GM18520 (cell line): ENCODE data around the gene TBC1D1.

Source experiments
- ATAC-seq: cut with Tn5 transposase; IDR thresholded peaks from one replicate; pipeline ENCODE4 v1.9.1; 2021; ENCODE audit not compliant: unreplicated experiment

TBC1D1 gene

DNA sequence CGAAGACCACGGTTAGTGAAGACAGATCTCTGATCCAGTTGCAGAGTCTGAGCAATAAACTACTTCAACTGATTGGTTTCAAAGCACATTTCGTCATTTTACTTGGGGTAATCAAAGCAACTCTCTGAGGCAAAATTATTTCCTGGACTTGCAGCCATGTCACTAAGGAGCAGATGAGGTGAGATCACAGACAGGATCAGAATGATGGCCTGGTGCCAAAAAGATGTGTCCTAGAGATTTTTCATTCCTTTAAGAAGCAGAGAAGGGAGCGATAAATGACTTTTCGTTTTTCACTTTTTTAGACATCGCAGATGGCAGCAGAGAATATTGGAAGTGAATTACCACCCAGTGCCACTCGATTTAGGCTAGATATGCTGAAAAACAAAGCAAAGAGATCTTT lies 153.2 kb downstream of the TBC1D1 start:
- ATAC-seq, result no peak

DNA sequence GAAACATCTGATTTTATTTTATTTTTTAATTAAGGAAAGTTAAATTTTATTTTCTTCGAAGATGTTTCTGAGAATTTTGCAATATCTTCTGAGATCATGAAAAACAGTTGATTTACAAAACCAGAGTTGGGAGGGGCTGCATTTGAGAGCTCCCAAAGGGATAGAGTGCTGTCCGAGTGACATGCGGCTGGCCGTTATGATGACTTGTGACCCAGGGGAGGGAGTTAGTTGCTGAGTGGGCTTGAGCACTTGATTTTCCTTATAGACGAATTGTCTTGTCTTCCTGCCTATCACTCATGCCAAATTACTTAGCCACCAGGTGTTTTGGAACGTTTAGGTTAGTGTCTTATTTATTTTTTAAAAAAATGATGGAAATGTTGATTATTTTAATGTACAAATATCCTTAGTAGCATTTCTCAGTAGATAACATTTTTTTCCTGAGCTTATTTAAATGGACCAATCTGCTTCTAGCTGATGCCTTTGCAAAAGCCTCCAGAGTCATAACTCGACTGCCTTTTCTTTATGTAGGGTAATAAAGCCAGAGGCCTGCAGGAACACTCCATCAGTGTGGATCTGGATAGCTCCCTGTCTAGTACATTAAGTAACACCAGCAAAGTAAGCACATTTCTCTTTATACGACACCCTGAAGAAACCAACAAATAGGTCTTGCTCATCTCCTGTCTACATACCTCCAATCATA lies 154.6 kb downstream of the TBC1D1 start:
- ATAC-seq, result no peak

DNA sequence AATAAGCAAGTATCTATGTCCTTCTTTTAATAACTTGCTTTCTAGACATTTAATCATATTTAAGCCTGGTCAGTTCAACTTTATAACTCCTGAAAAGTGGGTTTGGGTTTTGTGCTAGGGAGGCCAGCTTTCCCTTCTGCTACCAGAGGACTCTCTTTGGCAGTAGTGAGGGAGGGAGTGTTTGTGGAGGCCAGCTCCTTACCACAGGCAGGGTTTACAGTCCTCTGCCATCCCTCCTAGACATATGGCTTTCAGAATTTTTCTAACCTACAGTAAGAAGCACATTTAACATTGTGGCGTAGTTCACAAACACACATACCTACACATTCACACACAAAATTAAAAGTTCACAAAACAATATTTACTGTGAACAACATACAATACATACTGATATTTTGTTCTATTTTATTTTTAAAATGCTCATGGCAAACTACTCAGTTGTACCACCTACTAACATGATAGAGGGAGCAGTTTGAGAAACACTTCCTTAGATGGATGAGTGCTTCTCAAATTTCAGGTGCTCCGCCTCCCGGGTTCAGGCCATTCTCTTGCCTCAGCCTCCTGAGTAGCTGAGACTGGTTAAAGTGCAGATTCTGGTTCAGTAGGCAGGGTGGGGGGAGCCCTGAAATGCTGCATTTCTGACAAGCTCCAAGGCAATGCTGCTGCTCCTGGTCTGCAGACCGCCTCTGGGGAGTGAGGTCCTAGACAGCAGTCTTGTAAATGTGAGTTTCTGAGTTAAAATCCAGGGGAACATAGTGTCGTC lies 156.0 kb downstream of the TBC1D1 start:
- ATAC-seq, result no peak

DNA sequence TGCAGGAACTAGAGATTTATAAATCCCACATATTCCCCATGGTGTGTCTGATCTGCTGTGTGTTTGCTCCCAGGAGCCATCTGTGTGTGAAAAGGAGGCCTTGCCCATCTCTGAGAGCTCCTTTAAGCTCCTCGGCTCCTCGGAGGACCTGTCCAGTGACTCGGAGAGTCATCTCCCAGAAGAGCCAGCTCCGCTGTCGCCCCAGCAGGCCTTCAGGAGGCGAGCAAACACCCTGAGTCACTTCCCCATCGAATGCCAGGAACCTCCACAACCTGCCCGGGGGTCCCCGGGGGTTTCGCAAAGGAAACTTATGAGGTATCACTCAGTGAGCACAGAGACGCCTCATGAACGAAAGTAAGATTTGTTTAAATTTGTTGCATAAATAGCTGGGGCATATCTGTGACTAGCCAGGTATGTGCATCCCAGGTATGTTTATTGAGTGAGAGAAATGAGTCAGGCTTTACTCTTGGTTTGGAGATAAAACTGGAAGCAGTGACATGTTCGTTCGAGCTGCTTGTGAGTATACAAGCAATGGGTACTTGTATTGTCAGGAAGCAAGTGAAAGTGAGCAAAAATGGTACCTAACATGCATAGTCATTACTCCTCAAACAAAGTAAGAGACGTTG lies 158.8 kb downstream of the TBC1D1 start:
- no peak for ATAC-seq

DNA sequence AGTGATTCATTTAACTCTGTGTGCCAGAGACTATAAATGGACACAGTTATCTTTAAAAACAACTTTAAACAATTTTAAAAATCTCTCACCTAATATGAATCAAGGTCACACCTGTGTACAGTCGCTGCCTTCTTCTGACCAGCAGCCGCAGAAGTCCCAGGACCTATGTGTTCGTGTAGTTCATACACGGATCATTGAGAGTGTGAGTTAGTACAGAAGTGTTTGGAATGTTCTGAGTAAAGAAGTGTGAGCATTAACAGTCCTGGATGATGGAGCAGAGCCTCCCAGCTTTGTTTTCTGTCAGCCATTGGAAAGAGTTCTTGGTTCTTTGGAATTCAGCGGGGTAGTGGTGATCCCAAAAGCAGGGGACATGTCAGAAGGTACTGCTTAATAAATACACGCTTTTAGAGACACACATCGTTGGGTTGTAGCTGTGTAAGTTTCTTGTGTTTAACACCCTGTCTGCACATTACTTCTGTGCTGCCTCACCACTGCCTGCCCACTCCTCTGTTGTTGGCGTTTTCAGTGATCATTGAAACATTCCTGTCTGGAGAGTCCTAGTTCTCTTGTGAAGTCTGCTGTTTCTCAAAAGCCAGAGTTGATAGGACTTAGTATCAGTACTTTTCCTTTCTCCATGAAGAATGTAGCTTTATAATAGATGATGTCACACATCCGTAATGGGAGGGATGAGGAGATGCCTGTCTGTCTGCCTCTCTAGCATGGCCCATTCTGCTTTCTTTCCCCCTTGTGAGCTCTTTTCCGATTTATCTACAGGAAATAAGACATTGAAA lies 159.9 kb downstream of the TBC1D1 start:
- no peak for ATAC-seq

DNA sequence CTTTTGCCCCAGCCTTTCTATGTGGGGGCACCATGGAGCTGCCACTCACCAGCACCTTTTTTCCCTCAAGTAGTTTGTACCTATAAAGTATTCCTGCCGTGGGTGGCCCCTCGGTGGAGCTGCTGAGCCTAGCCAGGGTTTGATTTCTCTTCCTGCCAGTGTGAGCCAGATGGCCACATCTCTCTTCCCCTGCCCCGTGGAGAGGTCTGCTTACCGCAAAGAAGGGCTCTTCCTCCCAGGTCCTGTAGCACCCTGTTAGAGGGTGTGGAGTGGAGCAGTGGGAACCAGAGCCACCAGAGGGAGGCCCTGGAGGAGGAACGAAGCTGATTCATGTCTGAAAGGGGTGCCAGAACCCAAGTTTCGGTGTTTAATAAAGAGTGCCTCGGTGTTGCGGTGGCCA lies 164.7 kb downstream of the TBC1D1 start:
- ATAC-seq, result no peak

DNA sequence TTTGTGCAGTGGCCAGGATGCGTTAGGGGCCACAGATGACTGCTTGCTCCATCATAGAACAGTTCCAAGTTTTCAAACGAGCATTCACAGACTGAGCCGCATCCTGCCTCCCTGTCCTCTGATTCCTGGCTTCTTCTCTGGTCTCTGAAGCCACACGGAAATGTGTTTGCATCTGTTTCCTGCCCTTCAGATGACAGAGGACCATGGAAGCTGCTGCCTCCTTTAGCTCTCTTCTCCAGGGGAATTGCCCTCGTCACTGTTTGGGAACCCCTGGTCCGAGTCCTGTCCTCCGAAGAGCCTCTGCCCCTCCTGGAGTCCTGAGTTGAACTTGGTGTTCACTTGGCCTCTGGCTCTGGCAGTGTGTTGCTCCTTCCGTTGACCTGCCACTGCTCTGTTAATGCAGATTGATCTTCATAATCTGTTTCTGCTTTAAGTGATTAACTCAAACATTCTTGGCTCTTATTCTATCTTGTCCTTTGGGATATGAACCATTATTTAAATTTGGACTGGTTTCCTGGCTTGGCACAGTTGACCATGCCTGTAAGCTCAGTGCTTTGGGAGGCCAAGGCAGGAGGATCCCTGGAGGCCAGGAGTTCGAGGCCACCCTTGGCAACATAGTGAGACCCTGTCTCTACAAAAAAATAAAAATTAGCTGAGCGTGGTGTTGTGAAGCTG lies 165.3 kb downstream of the TBC1D1 start:
- no peak for ATAC-seq

DNA sequence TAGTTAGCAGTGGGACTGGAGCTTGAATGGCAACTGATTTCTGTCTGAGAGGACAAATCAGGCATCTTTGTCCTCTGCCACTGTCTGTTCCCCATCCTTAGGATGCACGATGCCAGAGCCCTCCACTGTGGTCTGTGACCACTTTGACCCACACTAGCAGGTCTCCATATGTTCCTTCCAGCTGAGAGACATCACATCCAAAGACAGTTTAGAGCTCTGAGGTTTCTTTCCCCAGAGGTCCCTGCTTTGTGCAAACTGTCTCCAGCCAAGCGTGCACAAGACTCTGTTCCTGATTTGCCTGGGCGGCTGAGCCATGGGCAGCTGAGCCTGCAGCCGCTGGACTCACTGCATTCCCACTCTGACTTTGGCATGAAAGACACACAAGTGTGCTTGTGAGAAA lies 167.3 kb downstream of the TBC1D1 start:
- ATAC-seq, result no peak

DNA sequence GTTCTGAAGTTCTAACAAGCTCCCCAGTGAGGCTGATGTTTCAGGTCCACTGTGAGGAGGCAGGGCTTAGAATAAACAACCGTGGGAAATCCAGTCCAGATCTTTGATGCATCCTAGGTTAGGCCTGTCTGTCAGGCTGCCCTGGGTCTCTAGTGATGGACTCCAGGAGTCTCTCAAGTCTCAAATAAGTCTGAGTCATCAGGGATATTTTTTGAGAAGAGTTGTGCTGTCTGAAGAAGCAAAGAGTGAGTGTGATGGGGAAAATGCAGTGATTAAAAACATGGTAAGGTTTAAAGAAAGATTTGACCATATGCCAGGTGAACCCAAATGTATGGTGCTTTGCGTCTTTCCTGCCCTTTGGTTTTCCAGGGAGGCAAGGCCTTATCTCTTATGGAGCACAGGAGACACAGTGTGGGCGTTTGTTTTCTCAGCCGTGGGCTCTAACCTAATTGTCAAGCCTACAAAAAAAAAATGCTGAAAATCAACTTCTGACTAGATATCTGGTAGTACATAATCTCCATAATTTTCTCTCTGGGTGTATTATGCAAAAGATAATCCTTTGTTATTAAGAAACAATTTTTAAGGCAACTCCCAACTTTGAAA lies 170.0 kb downstream of the TBC1D1 start:
- no peak for ATAC-seq

DNA sequence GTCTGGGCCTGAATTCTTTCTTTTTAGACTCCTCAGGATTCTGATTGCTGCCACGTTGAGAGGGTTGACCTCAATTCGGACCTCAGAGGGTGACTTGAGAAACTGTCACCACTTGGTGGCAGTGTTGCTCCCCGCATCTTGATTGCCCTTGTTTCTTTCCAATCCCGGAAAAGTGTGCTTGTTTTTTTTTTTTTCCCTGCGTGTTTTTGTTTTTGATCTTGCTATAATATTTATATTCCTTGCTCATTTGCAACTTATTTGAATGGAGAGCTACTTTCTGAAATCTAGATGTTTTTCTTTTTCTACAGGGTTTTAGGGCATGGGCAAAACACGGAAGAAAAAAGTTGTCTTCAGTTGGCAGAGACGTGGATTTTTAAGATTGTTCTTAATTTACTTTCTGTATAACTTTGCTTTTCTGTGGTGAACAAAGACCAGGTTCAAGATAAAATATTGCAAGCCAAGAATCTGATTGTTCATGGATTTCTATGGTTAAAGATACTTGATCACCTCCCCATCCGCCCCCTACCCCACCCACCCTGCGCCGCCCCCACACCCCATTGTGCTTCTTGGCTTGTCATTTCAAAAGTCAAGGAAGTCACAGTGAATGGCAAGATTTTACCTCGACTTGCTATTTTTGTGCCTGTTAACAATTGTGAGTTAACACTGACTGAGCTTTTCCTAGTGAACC lies 171.3 kb downstream of the TBC1D1 start:
- ATAC-seq, result no peak

DNA sequence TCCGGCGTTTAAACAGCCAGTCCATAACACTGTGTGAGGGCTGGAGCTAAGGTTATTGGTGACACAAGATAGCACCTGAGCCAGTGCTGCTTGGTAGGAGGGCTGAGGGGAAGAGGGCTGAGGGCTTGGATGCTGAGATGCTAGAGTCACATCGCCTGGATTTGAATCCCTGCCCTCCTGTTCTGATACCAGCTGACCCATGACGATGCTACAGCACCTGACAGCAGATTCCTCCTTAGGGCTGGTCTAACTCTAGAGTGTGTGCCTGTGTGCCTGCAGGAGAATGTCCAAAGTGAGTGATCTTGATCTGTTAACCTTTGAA lies 171.9 kb downstream of the TBC1D1 start:
- no peak for ATAC-seq

DNA sequence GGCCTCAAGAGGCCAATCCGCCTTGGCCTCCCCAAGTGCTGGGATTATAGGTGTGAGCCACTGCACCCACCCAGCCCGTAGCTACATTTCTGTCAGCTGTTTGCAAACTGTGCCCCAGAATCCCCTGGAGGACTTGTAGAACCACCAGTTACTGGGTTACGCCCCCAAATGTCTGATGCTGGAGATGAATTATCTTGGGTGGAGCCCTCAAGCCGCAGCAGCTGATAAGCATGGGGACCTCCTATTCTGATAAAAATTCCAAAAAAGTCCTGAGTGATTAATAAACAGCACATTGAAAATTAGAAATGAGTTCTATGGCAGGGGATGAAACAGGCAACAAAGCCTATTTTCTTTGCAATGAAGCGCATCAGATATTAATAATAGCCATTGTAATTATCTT lies 174.3 kb downstream of the TBC1D1 start:
- no peak for ATAC-seq

DNA sequence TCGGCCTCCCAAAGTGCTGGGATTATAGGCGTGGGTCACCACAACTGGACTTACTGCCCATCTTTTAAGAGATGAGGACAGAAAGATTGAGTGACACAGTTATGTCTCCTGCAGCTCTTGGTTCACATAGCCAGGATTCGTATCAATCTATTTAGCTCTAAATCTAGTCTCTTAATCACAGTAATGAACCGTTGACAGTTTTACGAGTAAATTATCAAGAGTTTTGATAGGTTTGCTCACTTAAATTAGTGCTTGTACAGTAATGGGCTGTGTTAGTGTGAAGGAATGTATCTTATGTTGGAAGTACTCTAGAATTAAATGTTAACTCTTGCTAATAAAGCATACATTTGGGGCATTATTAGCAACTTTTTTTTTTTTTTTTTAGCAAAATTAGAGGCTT lies 175.0 kb downstream of the TBC1D1 start:
- no peak for ATAC-seq

DNA sequence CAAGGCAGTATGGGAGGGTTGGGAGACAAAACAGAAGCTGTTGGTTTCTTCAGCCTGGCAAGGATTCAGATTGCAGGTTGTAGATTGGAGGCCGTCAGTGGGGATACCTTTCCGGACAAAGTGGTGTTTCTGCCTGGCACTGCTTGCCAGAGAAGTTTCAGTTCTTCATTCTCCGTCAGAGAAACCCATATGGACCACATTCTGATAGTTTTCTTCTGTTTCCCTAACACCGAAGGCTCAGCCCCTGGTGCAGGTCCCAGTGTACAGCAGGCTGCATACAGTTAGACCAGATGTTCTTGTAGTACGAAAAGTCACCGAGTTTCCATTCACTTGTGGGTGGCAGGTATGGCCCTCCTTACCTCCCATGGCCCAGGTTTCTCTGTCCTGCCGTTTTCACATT lies 176.6 kb downstream of the TBC1D1 start:
- no peak for ATAC-seq

DNA sequence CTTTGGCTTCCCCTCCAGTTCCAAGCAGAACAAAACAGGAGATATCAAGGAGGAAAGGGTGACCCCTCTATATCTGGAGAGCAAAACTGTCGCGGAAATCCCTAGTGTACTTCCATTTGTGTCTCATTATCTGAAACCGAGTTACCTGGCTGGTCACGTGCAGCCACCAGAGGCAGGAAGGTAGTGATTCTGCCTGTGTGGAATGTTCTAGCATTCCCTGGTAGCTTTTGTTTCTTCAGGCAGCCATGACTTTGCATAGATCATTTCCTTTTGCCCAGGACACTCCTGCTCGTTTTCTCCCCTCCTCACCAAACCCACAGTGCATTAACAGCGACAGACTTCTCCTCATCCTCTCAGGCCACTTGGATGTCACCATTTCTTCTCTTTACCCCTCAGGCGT lies 177.2 kb downstream of the TBC1D1 start:
- ATAC-seq, result no peak

DNA sequence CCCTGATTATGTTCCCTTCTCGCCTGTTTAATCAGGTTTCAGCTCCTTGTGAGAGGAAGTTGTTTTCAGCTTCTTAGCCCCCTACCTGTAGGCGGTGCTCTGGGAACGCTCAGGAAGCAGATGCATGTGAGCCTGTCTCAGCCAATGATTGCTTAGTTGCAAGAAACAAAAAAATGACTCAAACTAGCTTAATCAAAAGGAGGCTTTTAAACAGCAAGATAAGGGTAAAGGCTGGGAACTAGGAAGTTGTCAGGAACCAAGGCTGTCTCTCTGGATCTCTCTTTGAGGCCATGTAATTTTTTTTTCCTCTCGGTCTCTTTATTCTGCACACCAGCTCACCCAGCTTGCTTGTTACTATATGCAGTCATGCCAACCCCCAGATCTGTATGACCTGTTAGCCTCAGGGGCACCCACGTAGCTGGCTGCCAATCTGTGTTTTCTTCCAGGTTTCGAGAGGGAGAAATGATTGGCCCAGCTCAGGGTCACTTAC lies 178.4 kb downstream of the TBC1D1 start:
- ATAC-seq, result no peak

DNA sequence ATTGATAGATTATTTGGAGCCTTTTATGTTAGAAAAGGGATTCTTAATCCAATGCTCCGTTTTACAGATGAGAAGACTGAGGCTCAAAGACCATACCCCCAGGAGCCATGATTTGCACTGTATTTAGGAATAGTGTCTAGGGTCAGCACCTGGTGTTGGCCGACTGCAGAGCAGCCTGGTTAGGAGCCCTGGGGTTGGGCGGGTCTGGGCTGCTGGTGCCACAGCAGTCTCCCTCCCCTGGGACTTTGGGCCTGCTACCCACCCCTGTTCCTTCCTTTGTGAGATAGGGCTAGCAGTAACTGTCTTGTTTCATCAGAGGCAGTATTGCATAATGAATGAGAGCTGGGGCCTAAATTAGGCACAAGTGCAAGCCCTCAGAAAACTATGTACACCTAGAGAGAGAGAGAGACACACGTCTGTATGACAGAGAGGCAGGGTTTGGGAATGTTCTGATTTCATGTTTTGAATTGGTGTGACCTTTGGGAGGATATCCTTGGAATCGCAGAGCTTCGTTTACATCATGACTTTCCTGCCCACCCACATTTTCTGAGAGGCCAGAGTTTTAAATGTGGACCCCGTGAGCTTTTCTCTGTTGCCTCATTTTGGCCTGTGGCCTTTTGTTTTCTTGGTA lies 181.0 kb downstream of the TBC1D1 start:
- ATAC-seq, result no peak

DNA sequence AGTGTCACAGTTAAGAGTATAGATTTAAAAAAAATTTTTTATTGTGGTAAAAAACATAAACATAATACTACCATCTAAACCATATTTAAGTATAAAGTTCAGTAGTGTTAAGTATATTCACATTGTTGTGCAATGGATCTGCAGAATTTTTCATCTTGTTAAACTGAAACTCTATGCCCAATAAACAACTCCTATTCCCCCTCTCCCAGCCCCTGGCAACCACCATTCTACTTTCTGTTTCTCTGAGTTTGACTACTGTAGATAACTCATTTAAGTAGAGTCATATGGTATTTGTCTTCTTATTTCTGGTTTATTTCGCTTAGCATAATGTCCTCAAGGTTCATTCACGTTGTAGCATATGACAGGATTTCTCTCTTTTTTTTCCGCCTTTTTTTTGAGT lies 181.7 kb downstream of the TBC1D1 start:
- ATAC-seq, result no peak

DNA sequence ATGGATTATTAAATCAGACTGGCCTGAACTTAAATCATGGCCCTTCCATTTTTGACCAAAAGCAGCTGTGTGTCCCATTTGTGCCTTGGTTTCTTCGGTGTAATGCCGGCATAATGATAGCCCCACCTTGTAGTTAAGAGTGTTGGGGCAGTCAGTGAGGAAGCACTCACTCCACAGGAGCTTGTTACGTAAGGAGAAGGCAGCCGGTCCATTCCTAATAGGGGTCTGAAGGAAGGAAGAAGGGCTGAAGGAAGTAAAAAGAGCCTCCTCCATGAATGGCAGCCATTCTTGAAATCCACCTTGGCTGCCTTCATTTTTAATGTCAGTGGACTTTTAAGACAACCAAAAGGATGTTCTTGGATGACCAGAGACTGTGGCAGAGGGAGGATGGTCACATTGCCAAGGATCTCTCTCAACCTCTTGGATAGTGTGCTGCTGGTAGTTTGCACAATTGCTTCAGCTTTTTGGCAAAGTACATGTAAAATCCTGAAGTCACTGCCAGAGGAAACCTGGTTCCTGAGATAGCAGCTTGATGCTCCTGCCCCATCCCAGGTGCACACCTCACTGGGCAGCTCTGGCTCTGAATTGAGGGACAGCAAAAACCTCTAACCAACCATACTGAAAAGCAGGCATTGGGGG lies 182.8 kb downstream of the TBC1D1 start:
- no peak for ATAC-seq
